Fibroblast of lung (primary cell): ENCODE results near the gene APOL3.

Experiments used
- EZH2 ChIP-seq: IDR thresholded peaks from 2 replicates; pipeline ENCODE4 v1.5.1; 2012; ENCODE audit warnings: low read length, control low read depth, mild to moderate bottlenecking; ENCODE audit errors: missing control alignments
- TF ChIP-seq, protein P1 (sequence below), 2 donors: IDR thresholded peaks in 1 of 2; conservative IDR thresholded peaks in 1 of 2; 1 replicate in 1 of 2; 2 replicates in 1 of 2; pipeline ENCODE4 v1.5.1; 2011 to 2012; ENCODE audit warnings: low read length in 2 of 2, control low read depth in 1 of 2, inconsistent platforms in 1 of 2, low read depth in 1 of 2, mild to moderate bottlenecking in 1 of 2

DNA sequence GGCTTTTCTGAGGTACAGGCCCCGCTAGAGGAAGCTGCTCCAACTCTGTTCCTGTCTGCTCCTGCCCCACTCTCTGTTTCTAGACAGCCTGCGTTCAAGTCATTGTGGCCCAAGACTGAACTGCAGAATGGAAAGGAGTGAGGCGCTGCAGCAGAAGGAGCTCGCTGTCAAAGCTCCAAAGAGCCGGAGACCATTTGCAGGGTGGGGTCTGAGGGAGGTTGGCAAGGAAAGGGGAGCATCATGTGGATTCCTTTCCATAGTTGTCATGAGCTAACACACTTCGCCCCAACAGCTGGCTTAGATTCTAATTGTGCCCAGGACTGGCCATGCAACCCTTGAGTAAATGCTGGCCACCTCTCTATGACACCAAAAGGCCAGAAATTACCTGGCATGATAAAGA is 22.3 kb upstream of the APOL3 start:
- TF ChIP-seq, protein P1, sequence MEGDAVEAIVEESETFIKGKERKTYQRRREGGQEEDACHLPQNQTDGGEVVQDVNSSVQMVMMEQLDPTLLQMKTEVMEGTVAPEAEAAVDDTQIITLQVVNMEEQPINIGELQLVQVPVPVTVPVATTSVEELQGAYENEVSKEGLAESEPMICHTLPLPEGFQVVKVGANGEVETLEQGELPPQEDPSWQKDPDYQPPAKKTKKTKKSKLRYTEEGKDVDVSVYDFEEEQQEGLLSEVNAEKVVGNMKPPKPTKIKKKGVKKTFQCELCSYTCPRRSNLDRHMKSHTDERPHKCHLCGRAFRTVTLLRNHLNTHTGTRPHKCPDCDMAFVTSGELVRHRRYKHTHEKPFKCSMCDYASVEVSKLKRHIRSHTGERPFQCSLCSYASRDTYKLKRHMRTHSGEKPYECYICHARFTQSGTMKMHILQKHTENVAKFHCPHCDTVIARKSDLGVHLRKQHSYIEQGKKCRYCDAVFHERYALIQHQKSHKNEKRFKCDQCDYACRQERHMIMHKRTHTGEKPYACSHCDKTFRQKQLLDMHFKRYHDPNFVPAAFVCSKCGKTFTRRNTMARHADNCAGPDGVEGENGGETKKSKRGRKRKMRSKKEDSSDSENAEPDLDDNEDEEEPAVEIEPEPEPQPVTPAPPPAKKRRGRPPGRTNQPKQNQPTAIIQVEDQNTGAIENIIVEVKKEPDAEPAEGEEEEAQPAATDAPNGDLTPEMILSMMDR (conservative IDR thresholded peaks at IDR 0.05 in 1 of 2, IDR thresholded peaks at IDR 0.05 in 1 of 2; ENCODE audit: low read depth in 1 of 2, low read length in 2 of 2): no peak
- TF ChIP-seq EZH2: no peak
